ENCODE results near the gene ZC3H10. TPM values are rescaled to one million over a fixed set of nuclear protein-coding genes. Genes with fewer than 3 reads are reported as not detected.

The ZC3H10 gene
- total and polyA plus RNA-seq, 2 experiments from 2014 or later, result 2.7 to 5.4 TPM

DNA sequence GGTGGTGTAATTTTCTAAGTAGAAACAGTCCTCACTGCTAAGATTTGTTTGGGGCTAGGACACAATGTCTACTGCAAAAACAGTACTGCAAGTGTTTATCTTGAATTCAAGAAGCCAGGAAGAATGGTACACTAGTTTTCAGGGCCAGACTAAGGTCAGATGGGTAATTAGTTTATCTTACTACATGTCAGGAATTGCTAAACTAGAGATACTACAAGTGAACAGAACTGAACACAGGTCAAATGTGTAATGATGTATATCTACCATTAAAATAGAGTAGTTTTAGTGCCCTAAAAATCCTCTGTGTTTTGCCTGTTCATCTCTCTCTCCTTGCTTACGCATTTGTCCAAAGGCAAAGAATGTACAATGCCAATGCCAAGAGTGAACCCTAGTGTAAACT lies 4.0 kb upstream of the ZC3H10 start:
- Histone ChIP-seq H3K27ac (ENCODE audit: low read depth) (no peak overlapping the region), H3K27me3 (ENCODE audit: insufficient read depth) (no peaks in the 10 kb centered on the region), H4K20me1 (replicated peaks; ENCODE audit: insufficient read depth) (peaks cover 6% of the 10 kb centered on the region; the same call in 1 of the 2 replicates), H3K4me2 (no peak overlapping the region), H3K9me2 (ENCODE audit: insufficient read depth) (no peaks in the 10 kb centered on the region), H2AFZ (no peak overlapping the region), H3K4me1 (ENCODE audit: insufficient read depth) (peaks cover 4% of the 10 kb centered on the region), H3K36me3 (ENCODE audit: insufficient read depth) (peaks cover 33% of the 10 kb centered on the region), H3F3A (replicated peaks; ENCODE audit: low read depth) (peaks cover 46% of the 10 kb centered on the region), H3K4me3 (no peak overlapping the region), H3K79me2 (replicated peaks; ENCODE audit: insufficient read depth) (peaks cover 12% of the 10 kb centered on the region)
- H3K4me3 Mint-ChIP-seq, result no peak overlapping the region
- TF ChIP-seq ZNF331 (CRISPR knock-in tag; IDR thresholded peaks at IDR 0.05; ENCODE audit: low read depth), result no peak
- TF ChIP-seq JUNB (IDR thresholded peaks at IDR 0.05; ENCODE audit: unreplicated experiment), result no peak
- no peak for TF ChIP-seq EZH2phosphoT487 (IDR thresholded peaks at IDR 0.05; ENCODE audit: unreplicated experiment)
- TF ChIP-seq, protein P1, sequence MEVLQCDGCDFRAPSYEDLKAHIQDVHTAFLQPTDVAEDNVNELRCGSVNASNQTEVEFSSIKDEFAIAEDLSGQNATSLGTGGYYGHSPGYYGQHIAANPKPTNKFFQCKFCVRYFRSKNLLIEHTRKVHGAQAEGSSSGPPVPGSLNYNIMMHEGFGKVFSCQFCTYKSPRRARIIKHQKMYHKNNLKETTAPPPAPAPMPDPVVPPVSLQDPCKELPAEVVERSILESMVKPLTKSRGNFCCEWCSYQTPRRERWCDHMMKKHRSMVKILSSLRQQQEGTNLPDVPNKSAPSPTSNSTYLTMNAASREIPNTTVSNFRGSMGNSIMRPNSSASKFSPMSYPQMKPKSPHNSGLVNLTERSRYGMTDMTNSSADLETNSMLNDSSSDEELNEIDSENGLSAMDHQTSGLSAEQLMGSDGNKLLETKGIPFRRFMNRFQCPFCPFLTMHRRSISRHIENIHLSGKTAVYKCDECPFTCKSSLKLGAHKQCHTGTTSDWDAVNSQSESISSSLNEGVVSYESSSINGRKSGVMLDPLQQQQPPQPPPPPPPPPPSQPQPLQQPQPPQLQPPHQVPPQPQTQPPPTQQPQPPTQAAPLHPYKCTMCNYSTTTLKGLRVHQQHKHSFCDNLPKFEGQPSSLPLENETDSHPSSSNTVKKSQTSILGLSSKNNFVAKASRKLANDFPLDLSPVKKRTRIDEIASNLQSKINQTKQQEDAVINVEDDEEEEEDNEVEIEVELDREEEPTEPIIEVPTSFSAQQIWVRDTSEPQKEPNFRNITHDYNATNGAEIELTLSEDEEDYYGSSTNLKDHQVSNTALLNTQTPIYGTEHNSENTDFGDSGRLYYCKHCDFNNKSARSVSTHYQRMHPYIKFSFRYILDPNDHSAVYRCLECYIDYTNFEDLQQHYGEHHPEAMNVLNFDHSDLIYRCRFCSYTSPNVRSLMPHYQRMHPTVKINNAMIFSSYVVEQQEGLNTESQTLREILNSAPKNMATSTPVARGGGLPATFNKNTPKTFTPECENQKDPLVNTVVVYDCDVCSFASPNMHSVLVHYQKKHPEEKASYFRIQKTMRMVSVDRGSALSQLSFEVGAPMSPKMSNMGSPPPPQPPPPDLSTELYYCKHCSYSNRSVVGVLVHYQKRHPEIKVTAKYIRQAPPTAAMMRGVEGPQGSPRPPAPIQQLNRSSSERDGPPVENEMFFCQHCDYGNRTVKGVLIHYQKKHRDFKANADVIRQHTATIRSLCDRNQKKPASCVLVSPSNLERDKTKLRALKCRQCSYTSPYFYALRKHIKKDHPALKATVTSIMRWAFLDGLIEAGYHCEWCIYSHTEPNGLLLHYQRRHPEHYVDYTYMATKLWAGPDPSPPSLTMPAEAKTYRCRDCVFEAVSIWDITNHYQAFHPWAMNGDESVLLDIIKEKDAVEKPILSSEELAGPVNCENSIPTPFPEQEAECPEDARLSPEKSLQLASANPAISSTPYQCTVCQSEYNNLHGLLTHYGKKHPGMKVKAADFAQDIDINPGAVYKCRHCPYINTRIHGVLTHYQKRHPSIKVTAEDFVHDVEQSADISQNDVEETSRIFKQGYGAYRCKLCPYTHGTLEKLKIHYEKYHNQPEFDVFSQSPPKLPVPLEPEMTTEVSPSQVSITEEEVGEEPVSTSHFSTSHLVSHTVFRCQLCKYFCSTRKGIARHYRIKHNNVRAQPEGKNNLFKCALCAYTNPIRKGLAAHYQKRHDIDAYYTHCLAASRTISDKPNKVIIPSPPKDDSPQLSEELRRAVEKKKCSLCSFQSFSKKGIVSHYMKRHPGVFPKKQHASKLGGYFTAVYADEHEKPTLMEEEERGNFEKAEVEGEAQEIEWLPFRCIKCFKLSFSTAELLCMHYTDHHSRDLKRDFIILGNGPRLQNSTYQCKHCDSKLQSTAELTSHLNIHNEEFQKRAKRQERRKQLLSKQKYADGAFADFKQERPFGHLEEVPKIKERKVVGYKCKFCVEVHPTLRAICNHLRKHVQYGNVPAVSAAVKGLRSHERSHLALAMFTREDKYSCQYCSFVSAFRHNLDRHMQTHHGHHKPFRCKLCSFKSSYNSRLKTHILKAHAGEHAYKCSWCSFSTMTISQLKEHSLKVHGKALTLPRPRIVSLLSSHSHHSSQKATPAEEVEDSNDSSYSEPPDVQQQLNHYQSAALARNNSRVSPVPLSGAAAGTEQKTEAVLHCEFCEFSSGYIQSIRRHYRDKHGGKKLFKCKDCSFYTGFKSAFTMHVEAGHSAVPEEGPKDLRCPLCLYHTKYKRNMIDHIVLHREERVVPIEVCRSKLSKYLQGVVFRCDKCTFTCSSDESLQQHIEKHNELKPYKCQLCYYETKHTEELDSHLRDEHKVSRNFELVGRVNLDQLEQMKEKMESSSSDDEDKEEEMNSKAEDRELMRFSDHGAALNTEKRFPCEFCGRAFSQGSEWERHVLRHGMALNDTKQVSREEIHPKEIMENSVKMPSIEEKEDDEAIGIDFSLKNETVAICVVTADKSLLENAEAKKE (CRISPR knock-in tag; IDR thresholded peaks at IDR 0.05), result no peak
- TF ChIP-seq, protein P2, sequence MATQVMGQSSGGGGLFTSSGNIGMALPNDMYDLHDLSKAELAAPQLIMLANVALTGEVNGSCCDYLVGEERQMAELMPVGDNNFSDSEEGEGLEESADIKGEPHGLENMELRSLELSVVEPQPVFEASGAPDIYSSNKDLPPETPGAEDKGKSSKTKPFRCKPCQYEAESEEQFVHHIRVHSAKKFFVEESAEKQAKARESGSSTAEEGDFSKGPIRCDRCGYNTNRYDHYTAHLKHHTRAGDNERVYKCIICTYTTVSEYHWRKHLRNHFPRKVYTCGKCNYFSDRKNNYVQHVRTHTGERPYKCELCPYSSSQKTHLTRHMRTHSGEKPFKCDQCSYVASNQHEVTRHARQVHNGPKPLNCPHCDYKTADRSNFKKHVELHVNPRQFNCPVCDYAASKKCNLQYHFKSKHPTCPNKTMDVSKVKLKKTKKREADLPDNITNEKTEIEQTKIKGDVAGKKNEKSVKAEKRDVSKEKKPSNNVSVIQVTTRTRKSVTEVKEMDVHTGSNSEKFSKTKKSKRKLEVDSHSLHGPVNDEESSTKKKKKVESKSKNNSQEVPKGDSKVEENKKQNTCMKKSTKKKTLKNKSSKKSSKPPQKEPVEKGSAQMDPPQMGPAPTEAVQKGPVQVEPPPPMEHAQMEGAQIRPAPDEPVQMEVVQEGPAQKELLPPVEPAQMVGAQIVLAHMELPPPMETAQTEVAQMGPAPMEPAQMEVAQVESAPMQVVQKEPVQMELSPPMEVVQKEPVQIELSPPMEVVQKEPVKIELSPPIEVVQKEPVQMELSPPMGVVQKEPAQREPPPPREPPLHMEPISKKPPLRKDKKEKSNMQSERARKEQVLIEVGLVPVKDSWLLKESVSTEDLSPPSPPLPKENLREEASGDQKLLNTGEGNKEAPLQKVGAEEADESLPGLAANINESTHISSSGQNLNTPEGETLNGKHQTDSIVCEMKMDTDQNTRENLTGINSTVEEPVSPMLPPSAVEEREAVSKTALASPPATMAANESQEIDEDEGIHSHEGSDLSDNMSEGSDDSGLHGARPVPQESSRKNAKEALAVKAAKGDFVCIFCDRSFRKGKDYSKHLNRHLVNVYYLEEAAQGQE (IDR thresholded peaks at IDR 0.05; ENCODE audit: unreplicated experiment), result no peak
- TF ChIP-seq, protein P3, sequence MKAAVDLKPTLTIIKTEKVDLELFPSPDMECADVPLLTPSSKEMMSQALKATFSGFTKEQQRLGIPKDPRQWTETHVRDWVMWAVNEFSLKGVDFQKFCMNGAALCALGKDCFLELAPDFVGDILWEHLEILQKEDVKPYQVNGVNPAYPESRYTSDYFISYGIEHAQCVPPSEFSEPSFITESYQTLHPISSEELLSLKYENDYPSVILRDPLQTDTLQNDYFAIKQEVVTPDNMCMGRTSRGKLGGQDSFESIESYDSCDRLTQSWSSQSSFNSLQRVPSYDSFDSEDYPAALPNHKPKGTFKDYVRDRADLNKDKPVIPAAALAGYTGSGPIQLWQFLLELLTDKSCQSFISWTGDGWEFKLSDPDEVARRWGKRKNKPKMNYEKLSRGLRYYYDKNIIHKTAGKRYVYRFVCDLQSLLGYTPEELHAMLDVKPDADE (IDR thresholded peaks at IDR 0.05), result no peak
- no peak for TF ChIP-seq EZH2 (IDR thresholded peaks at IDR 0.05; ENCODE audit: low read depth, unreplicated experiment)
- TF ChIP-seq, protein P4, sequence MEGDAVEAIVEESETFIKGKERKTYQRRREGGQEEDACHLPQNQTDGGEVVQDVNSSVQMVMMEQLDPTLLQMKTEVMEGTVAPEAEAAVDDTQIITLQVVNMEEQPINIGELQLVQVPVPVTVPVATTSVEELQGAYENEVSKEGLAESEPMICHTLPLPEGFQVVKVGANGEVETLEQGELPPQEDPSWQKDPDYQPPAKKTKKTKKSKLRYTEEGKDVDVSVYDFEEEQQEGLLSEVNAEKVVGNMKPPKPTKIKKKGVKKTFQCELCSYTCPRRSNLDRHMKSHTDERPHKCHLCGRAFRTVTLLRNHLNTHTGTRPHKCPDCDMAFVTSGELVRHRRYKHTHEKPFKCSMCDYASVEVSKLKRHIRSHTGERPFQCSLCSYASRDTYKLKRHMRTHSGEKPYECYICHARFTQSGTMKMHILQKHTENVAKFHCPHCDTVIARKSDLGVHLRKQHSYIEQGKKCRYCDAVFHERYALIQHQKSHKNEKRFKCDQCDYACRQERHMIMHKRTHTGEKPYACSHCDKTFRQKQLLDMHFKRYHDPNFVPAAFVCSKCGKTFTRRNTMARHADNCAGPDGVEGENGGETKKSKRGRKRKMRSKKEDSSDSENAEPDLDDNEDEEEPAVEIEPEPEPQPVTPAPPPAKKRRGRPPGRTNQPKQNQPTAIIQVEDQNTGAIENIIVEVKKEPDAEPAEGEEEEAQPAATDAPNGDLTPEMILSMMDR (conservative IDR thresholded peaks at IDR 0.05; ENCODE audit: low read depth in 2 of 2), result no peak
- TF ChIP-seq CREB1 (CRISPR knock-in tag; IDR thresholded peaks at IDR 0.05; ENCODE audit: low read depth), result no peak
- TF ChIP-seq NANOG (IDR thresholded peaks at IDR 0.05; ENCODE audit: borderline replicate concordance), result no peak
- TF ChIP-seq POLR2AphosphoS5 (IDR thresholded peaks at IDR 0.05; ENCODE audit: low read depth), result no peak
- TF ChIP-seq STAT1 (IDR thresholded peaks at IDR 0.05; ENCODE audit: unreplicated experiment), result no peak
- TF ChIP-seq ZNF114 (CRISPR knock-in tag; IDR thresholded peaks at IDR 0.05), result no peak
- peaks cover 20% of the 10 kb centered on the region for H3K27me3 Mint-ChIP-seq (ENCODE audit: insufficient read depth, low read depth, poor library complexity)
- H3K36me3 Mint-ChIP-seq (ENCODE audit: low read depth), result peaks cover 69% of the 10 kb centered on the region
- H3K9me3 Mint-ChIP-seq, result peaks cover 6% of the 10 kb centered on the region; the same call in 2 of the 3 replicates
- ATAC-seq (no peak), DNase-seq (ENCODE audit: low spot score) (no peak)
- H3K4me1 Mint-ChIP-seq, result peaks cover 10% of the 10 kb centered on the region; the same call in 2 of the 3 replicates
- H3K27ac Mint-ChIP-seq, result no peak overlapping the region
